Right lung (tissue), 5 donors: ENCODE data around the gene LMOD2. TPM values are rescaled to one million over a fixed set of nuclear protein-coding genes. Genes with fewer than 3 reads are reported as not detected.

ENCODE experiments used
- DNase-seq, 2 donors: peaks; one replicate each; pipeline ENCODE4 v3.0.0-alpha.2; 2013
- polyA plus RNA-seq, 5 donors: library from polyadenylated mRNA; unstranded; fragments of 120-200 nt; gene quantifications; one replicate each; pipeline versions ENCODE4 v1.2.1 to v1.2.3, GENCODE V29; 2013; ENCODE audit warnings: inconsistent platforms in 1 of 5, low replicate concordance in 1 of 5; ENCODE audit not compliant: insufficient read length in 5 of 5, insufficient read depth in 1 of 5

The LMOD2 gene
- polyA plus RNA-seq, 5 donors, result 0.13 to 5.5 (median 0.32) TPM; not detected in 2

DNA sequence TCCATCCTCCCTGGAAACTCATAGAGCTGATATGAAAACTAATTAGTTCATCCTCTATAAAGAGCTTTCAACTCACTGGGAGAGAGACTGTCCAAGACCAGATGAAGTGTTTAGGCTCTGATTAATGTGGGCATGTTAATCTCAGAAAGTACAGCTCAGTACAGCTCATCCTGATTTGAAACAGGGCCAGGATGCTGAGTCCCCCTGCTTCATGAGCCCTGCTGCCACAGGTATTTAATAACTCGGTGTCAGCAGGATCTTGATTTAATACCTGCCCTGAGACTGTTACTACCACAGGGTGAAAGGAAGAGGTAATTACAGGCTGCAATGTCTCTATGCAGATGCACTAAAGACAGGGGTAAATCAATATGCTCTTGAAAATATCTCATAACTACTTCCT, 10.8 kb downstream of the LMOD2 start:
- DNase-seq, result no peak

GRCh38 chr7:123669485-123669884, 13.8 kb downstream of the LMOD2 start:
- no peak for DNase-seq

- DNase-seq, result no peak
These were observed 17.6 kb downstream of the LMOD2 start for GRCh38 chr7:123673137-123673732.

- DNase-seq, result no peak
These were observed 18.2 kb downstream of the LMOD2 start for GRCh38 chr7:123673752-123674398.

DNA sequence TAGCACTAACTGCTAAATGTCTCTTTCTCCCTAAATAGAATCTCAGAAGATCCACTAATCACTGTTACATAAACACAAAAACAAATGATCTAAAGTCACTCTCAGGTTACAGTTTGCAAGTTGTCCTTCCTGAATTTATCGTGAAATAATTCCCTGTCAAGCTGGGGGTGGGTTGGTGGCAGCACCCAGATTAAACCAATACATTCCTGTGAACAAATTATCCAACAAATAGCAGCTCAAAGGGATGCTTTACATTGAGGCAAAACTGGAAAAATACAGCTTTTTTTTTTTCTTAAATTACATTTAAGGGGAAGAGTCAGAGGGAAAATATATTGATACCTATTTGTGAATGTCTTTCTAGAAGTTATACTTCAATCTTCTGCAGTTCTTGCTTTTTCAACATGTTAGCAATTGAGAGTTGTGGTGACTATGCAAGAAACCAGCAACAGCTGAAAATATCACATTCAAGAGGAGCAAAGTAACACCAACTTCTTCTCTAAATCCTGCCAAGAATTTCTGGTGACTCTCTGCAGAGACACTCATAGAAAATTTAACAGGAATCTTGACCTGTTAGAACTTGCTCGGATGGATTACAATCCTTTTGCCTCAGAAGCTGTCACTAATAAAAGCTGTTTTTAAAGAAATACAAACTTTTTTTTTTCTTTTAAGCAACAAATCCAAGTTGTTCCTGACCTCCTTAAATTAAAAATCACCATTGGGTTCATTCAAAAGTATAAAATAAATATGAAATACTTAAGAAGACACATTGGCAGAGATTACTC, 18.9 kb downstream of the LMOD2 start:
- DNase-seq, result no peak

DNA sequence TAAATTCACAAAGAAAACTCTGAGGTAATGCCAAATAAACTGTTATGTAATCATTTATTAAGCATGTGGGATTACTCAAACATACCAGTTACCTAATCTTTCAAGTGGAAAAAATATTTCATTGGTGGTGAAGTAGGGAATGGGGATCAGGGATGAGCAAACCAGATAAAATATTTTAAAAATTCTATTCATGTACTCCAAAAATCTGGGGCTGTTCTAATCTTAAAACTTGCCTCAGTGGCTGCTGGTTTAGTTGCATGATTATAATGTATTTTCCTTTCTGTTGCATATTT, 19.5 kb downstream of the LMOD2 start:
- DNase-seq, result peak in 1 of 2 donors; percentile 12

DNA sequence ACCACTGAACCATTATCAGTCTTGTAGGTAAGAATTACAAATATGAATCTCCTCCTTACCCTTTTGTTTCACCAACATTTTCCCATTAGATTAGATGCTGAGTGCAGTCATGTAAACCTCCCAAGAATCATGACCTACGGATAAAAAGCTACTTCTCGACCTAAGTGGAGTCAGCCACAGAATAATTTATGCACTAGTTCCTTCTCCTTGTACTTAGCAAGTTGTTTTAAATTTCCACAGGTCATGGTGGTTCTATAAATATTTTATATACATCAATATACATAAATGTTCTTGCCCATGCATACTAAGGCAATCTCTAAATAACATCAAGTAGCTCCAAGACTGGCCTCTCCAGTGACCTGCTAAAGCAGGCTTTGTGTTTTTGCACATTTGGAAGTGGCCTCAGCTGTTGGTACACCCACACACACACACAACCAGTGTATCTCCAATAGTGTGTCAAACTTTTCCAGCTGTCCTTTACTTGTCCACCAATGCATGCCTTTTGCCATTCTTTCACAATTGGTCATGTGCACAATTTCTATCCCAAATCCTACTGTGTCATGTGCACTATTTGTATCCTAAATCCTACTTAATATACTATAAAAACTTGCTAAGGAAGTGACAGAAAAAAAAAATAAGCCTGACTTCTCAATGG, 21.5 kb downstream of the LMOD2 start:
- no peak for DNase-seq

DNA sequence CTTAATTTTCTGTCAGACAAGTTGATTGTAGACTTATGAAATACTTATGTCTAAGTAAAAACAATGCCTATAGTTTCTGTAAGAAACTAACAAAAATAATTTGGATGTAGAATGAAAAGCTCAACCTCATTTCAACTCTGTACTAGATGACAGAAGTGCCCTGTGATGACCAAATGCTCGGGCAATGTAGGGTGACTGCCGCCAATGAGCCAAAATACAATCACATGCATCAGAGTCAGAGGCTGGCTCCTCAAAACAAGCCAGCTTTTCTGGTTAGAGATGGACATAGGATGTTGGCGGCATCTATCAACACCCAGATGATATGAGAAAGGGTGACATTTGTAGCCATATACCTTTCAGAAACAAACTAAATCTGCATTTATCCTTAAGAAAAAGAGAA, 23.9 kb downstream of the LMOD2 start:
- no peak for DNase-seq

DNA sequence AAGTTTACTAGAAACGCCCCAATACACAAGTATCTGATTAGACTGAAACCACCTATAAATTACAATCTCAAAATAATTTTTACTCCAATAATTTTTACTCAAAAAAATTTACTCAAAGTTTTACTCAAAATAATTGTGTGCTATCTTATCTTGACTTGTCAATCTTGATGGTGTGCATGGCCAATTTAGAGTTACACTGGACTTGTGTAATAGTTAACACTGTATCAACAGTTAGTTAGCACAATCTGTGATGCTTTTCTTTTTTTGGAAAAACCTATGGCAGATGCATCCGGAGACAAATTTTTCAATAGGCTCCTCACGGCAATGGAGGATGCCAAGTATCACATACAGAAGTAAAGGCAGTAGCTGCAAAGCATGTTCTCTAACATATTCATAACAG, 24.9 kb downstream of the LMOD2 start:
- DNase-seq, result no peak

DNA sequence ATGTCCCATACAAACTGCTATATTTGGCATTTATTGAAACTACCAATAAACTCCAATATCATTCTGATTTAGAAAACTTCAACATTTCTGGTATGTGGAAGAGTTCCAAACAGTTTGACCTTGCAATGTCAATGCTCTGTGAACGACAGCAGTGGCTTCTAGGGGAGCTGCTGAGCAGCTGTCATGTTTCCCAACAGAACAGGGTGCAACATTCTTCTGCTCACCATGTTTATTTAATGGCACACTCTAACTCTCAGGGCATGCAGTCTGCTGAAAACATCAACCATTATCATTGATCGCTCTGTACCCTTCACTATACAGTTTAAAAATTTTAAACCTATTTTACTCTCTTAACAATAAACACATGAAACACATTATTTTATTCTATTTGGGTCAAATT, 25.9 kb downstream of the LMOD2 start:
- DNase-seq, result no peak

GRCh38 chr7:123682690-123683089, 27.0 kb downstream of the LMOD2 start:
- peak; percentile 18 to 43 for DNase-seq

DNA sequence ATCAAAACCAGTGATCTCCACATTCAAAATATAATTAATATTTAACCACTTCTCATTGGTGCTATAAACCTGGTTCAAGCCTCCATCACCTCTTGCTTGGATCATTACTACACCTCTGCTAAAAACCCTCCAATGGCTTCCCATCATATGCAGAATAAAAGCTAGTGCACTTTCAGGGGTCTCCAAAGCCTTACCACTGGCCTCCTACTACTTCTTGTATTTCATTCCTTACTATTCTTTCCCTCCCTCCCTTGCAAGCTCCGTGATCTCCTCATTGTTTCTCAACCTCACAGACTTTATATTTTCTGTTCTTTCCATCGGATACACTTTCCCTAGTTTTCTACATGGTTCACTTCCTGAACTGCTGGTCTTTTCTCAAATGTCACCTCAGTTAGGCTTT, 31.5 kb downstream of the LMOD2 start:
- DNase-seq, result no peak

DNA sequence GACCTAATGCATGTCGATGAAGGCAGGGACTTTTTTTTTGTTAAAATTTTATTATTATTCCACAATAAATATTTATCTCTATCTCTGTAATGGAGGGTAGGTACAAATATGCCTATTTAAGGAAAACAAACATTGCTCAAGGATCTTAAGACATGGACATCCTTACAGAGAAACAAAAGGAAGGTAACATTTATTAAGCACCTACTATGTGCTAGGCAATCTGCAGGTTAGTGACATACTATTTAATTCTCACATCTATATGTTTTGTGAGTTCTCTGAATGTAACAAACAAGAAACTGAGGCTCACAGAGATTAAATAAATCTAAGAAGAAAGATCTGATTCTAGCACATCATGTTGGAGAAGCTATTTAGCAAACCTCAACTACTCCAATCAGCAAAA, 32.1 kb downstream of the LMOD2 start:
- no peak for DNase-seq

DNA sequence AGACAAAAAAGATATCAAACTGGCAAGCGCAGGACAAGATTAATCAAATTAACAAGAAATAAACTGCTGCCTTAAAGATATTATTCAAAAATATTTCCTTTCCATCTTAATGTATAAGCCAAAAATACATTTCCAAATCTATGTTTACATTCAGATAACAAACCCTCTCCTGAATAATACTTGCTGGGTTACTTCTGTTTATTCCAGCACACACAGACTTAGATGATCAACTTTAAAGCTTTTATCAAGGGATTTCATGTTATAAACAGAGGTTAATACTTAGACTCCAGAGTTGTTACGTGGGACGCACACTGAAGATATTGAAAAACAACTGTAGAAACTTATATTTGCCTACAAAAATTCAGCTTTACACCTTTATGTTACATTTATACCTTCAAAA, 33.6 kb downstream of the LMOD2 start:
- DNase-seq, result no peak

GRCh38 chr7:123690550-123690949, 34.9 kb downstream of the LMOD2 start:
- DNase-seq, result no peak

DNA sequence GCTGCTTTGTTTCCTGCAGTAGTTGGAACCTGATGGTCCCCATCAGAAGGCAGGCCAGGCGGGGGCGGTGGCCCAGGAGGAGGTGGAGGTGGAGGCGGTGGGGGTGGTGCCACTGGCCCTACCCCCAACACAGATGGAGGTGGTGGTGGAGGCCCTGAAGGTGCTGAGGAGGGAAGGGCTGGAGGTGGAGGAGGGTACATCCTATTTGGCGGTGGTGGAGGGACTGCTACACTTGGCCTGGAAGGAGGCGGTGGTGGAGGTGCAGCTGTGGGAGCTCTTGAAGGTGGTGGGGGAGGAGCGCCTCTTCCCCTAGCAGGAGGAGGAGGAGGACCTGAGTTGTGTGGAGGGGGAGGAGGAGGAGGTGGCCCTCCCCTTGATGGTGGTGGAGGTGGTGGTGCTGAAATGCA, 36.8 kb downstream of the LMOD2 start:
- DNase-seq, result no peak

DNA sequence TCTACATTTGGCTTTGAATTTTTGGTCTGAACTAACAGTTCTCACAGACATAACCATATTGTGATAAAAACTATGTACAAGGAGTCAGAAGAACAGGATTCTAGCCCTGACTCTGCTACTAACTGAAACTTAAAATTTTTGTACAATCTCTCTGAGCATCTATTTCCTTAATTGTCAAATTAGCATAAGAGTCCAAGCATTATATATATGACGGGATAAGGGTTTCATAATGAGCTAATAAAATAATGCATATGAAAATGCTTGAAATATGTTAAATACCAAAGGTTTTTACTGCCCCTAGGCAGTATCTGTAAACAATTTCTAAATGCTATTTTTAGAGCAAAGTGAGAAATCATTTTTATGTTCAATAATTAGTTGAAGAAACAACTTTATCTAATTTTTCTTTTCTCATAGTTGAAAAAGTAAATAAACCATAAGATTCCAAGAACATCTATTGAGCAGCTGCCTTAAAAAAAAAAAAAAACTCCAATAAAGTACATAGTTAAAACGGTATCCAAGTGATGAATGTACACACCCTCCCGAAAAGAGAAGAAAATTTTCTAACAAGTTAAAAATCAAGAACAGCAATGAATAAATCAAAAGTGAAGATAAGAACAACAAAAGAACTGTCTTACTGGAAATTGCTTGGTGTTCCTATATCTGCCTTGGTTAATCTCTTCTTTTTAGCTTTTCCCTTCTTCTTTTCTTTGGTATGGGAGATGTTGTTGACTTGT, 40.4 kb downstream of the LMOD2 start:
- DNase-seq, result no peak

GRCh38 chr7:123705211-123705901, 49.7 kb downstream of the LMOD2 start:
- no peak for DNase-seq

DNA sequence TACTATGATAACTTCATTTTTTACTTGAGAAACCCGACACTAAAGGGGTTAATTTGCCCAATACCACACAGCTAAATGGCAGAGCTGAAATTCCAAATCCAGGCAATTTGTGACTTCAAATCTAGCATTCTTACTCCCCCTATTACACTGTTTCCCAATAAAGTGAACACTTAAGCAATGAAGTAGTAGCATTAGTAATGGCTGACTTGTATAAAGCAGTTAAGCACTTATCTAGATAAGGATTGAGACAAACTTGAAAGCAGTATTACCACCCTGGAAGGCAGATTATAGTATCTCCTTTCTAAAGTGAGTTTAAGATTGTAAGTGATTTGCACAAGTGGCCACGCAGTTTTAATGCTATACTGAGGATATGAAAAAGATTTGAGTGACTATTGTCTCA, 53.9 kb downstream of the LMOD2 start:
- DNase-seq, result peak in 1 of 2 donors; percentile 9

- no peak for DNase-seq
These were observed 55.0 kb downstream of the LMOD2 start for GRCh38 chr7:123710683-123711082.

DNA sequence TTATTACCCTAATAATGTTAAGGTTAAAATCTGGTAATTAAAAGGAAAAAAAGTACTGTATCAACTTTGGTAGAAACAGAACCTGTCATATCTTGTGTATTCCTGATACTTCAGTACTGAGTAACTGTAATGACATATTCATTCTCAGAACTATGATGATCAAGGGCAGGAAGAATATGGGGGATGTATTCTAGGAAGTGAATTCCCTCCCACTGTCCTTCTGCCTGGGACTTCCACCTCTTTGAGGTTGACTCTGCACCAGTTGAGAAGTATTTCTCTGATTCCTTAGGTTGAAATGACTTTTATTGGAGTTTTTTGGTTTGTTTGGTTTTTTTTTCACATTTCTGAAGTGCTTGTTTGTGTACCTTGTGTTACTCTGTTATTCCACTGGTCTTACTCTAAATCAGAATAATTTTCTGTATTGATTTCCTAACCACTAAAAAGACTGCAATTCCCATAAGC, 56.2 kb downstream of the LMOD2 start:
- DNase-seq, result no peak
